Measurements from ENCODE around the gene SMARCAL1.

- TF ChIP-seq CTCF (IDR thresholded peaks at IDR 0.05; ENCODE audit: low read length) = no peak
- TF ChIP-seq EZH2phosphoT487 (IDR thresholded peaks at IDR 0.05; ENCODE audit: low read length) = no peak
- TF ChIP-seq EZH2 (optimal IDR thresholded peaks at IDR 0.05; ENCODE audit: low read depth, low read length) = no peak
Observed at GRCh38 chr2:216508229-216508628, 95.9 kb downstream of the SMARCAL1 start.
